H9 (cell line): ENCODE measurements around the gene SFRP5. TPM values are rescaled to one million over a fixed set of nuclear protein-coding genes. Genes with fewer than 3 reads are reported as not detected.

ENCODE experiments used
- DNase-seq: peaks from one replicate; pipeline ENCODE4 v3.0.0-alpha.2; 2017
- H2AFZ ChIP-seq: one replicate; pipeline ENCODE4 v1.6.1; 2013; ENCODE audit warnings: mild to moderate bottlenecking, low read length, control low read depth, moderate library complexity
- H2AK5ac ChIP-seq: 2 replicates; pipeline ENCODE4 v1.6.1; 2013; ENCODE audit warnings: low read length, control low read depth, mixed read lengths; ENCODE audit not compliant: insufficient read length
- H2BK120ac ChIP-seq: one replicate; pipeline ENCODE4 v1.6.1; 2013; ENCODE audit warnings: low read depth, mild to moderate bottlenecking, low read length, control low read depth, inconsistent platforms; ENCODE audit not compliant: poor library complexity, severe bottlenecking
- H2BK12ac ChIP-seq: 2 replicates; pipeline ENCODE4 v1.6.1; 2013; ENCODE audit warnings: low read length, control low read depth, mixed read lengths, low read depth; ENCODE audit not compliant: insufficient read length
- H2BK15ac ChIP-seq: 2 replicates; pipeline ENCODE4 v1.6.1; 2013; ENCODE audit warnings: low read depth, low read length, control low read depth
- H2BK20ac ChIP-seq: one replicate; pipeline ENCODE4 v1.6.1; 2013; ENCODE audit warnings: low read depth, mild to moderate bottlenecking, low read length, control low read depth, inconsistent platforms; ENCODE audit not compliant: poor library complexity, severe bottlenecking
- H2BK5ac ChIP-seq: 2 replicates; pipeline ENCODE4 v1.6.1; 2013; ENCODE audit warnings: low read length, control low read depth, mixed read lengths; ENCODE audit not compliant: insufficient read length
- H3K14ac ChIP-seq: 2 replicates; pipeline ENCODE4 v1.6.1; 2013; ENCODE audit warnings: low read length, control low read depth; ENCODE audit not compliant: insufficient read depth
- H3K18ac ChIP-seq: 2 replicates; pipeline ENCODE4 v1.6.1; 2013; ENCODE audit warnings: low read depth, mild to moderate bottlenecking, mixed read lengths, low read length, control low read depth; ENCODE audit not compliant: insufficient read length
- H3K23ac ChIP-seq: 2 replicates; pipeline ENCODE4 v1.6.1; 2013; ENCODE audit warnings: low read length, control low read depth, mixed read lengths, low read depth; ENCODE audit not compliant: insufficient read length
- H3K23me2 ChIP-seq: 2 replicates; pipeline ENCODE4 v1.6.1; 2013; ENCODE audit warnings: low read depth, mild to moderate bottlenecking, mixed read lengths, low read length, control low read depth; ENCODE audit not compliant: insufficient read length, poor library complexity, severe bottlenecking
- H3K27ac ChIP-seq: 2 replicates; pipeline ENCODE4 v1.5.1; 2013; ENCODE audit warnings: low read length, control low read depth, mixed read lengths, low read depth; ENCODE audit not compliant: insufficient read length
- H3K27me3 ChIP-seq: 2 replicates; pipeline ENCODE4 v1.6.1; 2013; ENCODE audit warnings: low read length, control low read depth, inconsistent platforms; ENCODE audit not compliant: insufficient read depth
- H3K4ac ChIP-seq: 2 replicates; pipeline ENCODE4 v1.6.1; 2013; ENCODE audit warnings: low read depth, mild to moderate bottlenecking, control low read depth, inconsistent platforms, low read length, moderate library complexity
- H3K4me1 ChIP-seq: 2 replicates; pipeline ENCODE4 v1.6.1; 2013; ENCODE audit warnings: low read length, control low read depth, inconsistent platforms; ENCODE audit not compliant: insufficient read depth
- H3K4me2 ChIP-seq: 2 replicates; pipeline ENCODE4 v1.6.1; 2013; ENCODE audit warnings: low read length, control low read depth, mixed read lengths; ENCODE audit not compliant: insufficient read length, insufficient read depth
- H3K56ac ChIP-seq: 2 replicates; pipeline ENCODE4 v1.6.1; 2013; ENCODE audit warnings: low read depth, mild to moderate bottlenecking, mixed read lengths, low read length, control low read depth; ENCODE audit not compliant: insufficient read length
- H3K79me1 ChIP-seq: 2 replicates; pipeline ENCODE4 v1.6.1; 2013; ENCODE audit warnings: low read depth, mild to moderate bottlenecking, moderate library complexity, low read length, control low read depth, inconsistent platforms; ENCODE audit not compliant: insufficient read depth, poor library complexity, severe bottlenecking
- H3K79me2 ChIP-seq: 2 replicates; pipeline ENCODE4 v1.6.1; 2013; ENCODE audit warnings: low read length, control low read depth, inconsistent platforms; ENCODE audit not compliant: insufficient read depth
- H3K9ac ChIP-seq: 2 replicates; pipeline ENCODE4 v1.6.1; 2013; ENCODE audit warnings: low read length, control low read depth, mixed read lengths; ENCODE audit not compliant: insufficient read length; ENCODE audit errors: extremely low read depth
- H3K9me3 ChIP-seq: one replicate; pipeline ENCODE4 v1.6.1; 2013; ENCODE audit warnings: low read depth, low read length, inconsistent platforms; ENCODE audit not compliant: control insufficient read depth
- H3T11ph ChIP-seq: one replicate; pipeline ENCODE4 v1.6.1; 2013; ENCODE audit warnings: mild to moderate bottlenecking, low read length, control low read depth, inconsistent platforms
- H4K20me1 ChIP-seq: one replicate; pipeline ENCODE4 v1.6.1; 2013; ENCODE audit not compliant: control insufficient read depth, insufficient read length, insufficient read depth
- H4K5ac ChIP-seq: 2 replicates; pipeline ENCODE4 v1.6.1; 2013; ENCODE audit warnings: low read depth, mild to moderate bottlenecking, mixed read lengths, low read length, control low read depth; ENCODE audit not compliant: insufficient read length
- H4K8ac ChIP-seq: replicated peaks from 2 replicates; pipeline ENCODE4 v1.6.1; 2013; ENCODE audit warnings: low read length, control low read depth, mixed read lengths, low read depth; ENCODE audit not compliant: insufficient read length
- H4K91ac ChIP-seq: 2 replicates; pipeline ENCODE4 v1.6.1; 2013; ENCODE audit warnings: low read depth, mild to moderate bottlenecking, moderate library complexity, mixed read lengths, low read length, control low read depth; ENCODE audit not compliant: insufficient read length
- H3K27ac Mint-ChIP-seq, 3 experiments: 2 replicates in 2 of 3; 3 replicates in 1 of 3; pipeline ENCODE4 v1.8.0; 2020 to 2021; ENCODE audit warnings: mixed read lengths in 3 of 3, mild to moderate bottlenecking in 1 of 3, moderate library complexity in 1 of 3
- H3K27me3 Mint-ChIP-seq: 2 replicates; pipeline ENCODE4 v1.8.0; 2021; ENCODE audit warnings: low read depth, mild to moderate bottlenecking, moderate library complexity, mixed read lengths
- H3K36me3 Mint-ChIP-seq, 3 experiments: 2 replicates in 2 of 3; 3 replicates in 1 of 3; pipeline ENCODE4 v1.8.0; 2020 to 2021; ENCODE audit warnings: low read depth in 3 of 3, mixed read lengths in 3 of 3; ENCODE audit not compliant: insufficient read depth in 1 of 3
- H3K4me1 Mint-ChIP-seq, 2 experiments: 2 replicates each; pipeline ENCODE4 v1.8.0; 2020; ENCODE audit warnings: mixed read lengths in 2 of 2
- H3K4me3 Mint-ChIP-seq, 2 experiments: 2 replicates in 1 of 2; 3 replicates in 1 of 2; pipeline ENCODE4 v1.8.0; 2020 to 2021; ENCODE audit warnings: mild to moderate bottlenecking in 2 of 2, mixed read lengths in 2 of 2, moderate library complexity in 1 of 2
- H3K9me3 Mint-ChIP-seq, 2 experiments: 2 replicates in 1 of 2; 3 replicates in 1 of 2; pipeline ENCODE4 v1.8.0; 2020; ENCODE audit warnings: mild to moderate bottlenecking in 2 of 2, mixed read lengths in 2 of 2, moderate library complexity in 1 of 2
- WGBS: extraction: QIAGEN DNeasy Blood & Tissue Kit; methylation state at CpG from one replicate; pipeline ENCODE4 v1.1.7; 2013; ENCODE audit warnings: missing lambda C conversion rate, low lambda C conversion rate, mixed read lengths; ENCODE audit not compliant: insufficient read length; ENCODE audit errors: extremely low coverage; 5-methylcytosine and 5-hydroxymethylcytosine counted together
- total RNA-seq: library from RNA; stranded (reverse); gene quantifications from 2 replicates; pipeline ENCODE4 v1.2.1, GENCODE V29; 2021
- TF ChIP-seq, protein P1 (sequence below): fragments of 200-600 bp; sonication (generic); conservative IDR thresholded peaks from 3 replicates; pipeline ENCODE4 v1.8.0; 2021; ENCODE audit warnings: antibody characterized with exemption, mild to moderate bottlenecking

The SFRP5 gene
- total RNA-seq, 1 experiment from 2014 or later = 1.7 TPM

DNA sequence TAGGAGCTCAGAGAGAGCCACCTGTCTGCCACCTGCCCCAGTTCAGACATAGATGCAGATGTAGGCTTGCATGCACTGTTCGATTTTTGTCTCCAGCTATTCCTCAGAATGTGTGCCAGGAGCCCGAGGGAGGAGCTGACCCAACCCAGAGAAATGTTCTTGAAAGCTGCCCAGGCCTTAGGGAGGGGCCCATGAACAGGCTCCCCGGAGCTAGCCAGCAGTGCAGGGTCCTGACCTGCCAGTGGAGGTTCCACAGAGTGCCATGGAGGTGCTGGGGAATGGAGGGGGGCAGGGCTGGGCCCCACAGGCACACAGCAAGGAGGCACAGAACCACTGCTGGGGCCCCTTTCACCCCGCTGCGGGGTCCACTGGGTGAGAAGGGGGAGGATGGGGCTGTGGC is 29.6 kb upstream of the SFRP5 start:
- no peak overlapping the region for H3K4me3 Mint-ChIP-seq
- H3K14ac ChIP-seq = no peak overlapping the region
- H4K8ac ChIP-seq = no peak overlapping the region
- DNase-seq = no peak
- H4K5ac ChIP-seq = no peak overlapping the region
- H3K27me3 Mint-ChIP-seq = peaks cover 15% of the 10 kb centered on the region
- H3K4me2 ChIP-seq = no peak overlapping the region
- no peaks in the 10 kb centered on the region for H3K9me3 ChIP-seq
- H3K79me1 ChIP-seq = no peaks in the 10 kb centered on the region
- H2BK20ac ChIP-seq = no peak overlapping the region
- TF ChIP-seq, protein P1, sequence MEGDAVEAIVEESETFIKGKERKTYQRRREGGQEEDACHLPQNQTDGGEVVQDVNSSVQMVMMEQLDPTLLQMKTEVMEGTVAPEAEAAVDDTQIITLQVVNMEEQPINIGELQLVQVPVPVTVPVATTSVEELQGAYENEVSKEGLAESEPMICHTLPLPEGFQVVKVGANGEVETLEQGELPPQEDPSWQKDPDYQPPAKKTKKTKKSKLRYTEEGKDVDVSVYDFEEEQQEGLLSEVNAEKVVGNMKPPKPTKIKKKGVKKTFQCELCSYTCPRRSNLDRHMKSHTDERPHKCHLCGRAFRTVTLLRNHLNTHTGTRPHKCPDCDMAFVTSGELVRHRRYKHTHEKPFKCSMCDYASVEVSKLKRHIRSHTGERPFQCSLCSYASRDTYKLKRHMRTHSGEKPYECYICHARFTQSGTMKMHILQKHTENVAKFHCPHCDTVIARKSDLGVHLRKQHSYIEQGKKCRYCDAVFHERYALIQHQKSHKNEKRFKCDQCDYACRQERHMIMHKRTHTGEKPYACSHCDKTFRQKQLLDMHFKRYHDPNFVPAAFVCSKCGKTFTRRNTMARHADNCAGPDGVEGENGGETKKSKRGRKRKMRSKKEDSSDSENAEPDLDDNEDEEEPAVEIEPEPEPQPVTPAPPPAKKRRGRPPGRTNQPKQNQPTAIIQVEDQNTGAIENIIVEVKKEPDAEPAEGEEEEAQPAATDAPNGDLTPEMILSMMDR = no peak
- no peak overlapping the region for H3K4ac ChIP-seq
- WGBS = no CpG with 5 or more reads among the region's 5 CpGs
- no peak overlapping the region for H2BK5ac ChIP-seq
- H3K9me3 Mint-ChIP-seq = peaks cover 8 to 12% of the 10 kb centered on the region in 2 experiments
- H4K20me1 ChIP-seq = no peaks in the 10 kb centered on the region
- H3K36me3 Mint-ChIP-seq = no peaks in the 10 kb centered on the region; a peak in 1 of 7 replicates
- no peak overlapping the region for H3K9ac ChIP-seq
- H3K23me2 ChIP-seq = no peaks in the 10 kb centered on the region
- H2BK120ac ChIP-seq = no peak overlapping the region
- H3K18ac ChIP-seq = no peak overlapping the region
- H3K27me3 ChIP-seq = no peaks in the 10 kb centered on the region
- H3K23ac ChIP-seq = no peak overlapping the region
- no peak overlapping the region for H3T11ph ChIP-seq
- no peaks in the 10 kb centered on the region for H3K4me1 ChIP-seq
- H4K91ac ChIP-seq = no peak overlapping the region
- H3K27ac Mint-ChIP-seq = no peak overlapping the region
- H3K79me2 ChIP-seq = no peaks in the 10 kb centered on the region
- H2BK15ac ChIP-seq = no peak overlapping the region
- no peak overlapping the region for H2BK12ac ChIP-seq
- H3K27ac ChIP-seq = no peak overlapping the region
- H2AK5ac ChIP-seq = no peak overlapping the region
- H2AFZ ChIP-seq = no peak overlapping the region
- H3K4me1 Mint-ChIP-seq = peaks cover 6 to 15% of the 10 kb centered on the region in 2 experiments
- H3K56ac ChIP-seq = no peak overlapping the region
